MM.1S (cell line): ENCODE data around the gene LGI1.

Experiments used
- CTCF ChIP-seq: fragments of 300-600 bp; sonication (generic); IDR thresholded peaks from 2 replicates; pipeline ENCODE4 v1.5.1; 2016; ENCODE audit warnings: antibody characterized with exemption, low read length, mixed read lengths
- EZH2 ChIP-seq: fragments of 300-600 bp; sonication (generic); optimal IDR thresholded peaks from 2 replicates; pipeline ENCODE3; 2017; ENCODE audit warnings: low read depth, mild to moderate bottlenecking, antibody characterized with exemption, low read length, mixed read lengths
- EZH2phosphoT487 ChIP-seq: fragments of 300-600 bp; sonication (generic); IDR thresholded peaks from 2 replicates; pipeline ENCODE4 v1.6.1; 2018; ENCODE audit warnings: antibody characterized with exemption, low read length

- TF ChIP-seq CTCF: no peak
- TF ChIP-seq EZH2phosphoT487: no peak
- no peak for TF ChIP-seq EZH2
Measured at GRCh38 chr10:93796167-93796566, 38.4 kb downstream of the LGI1 start.
